Measurements from ENCODE around the gene PHC2. TPM values are rescaled to one million over a fixed set of nuclear protein-coding genes. Genes with fewer than 3 reads are reported as not detected.

PHC2 gene
- total RNA-seq, 1 donor from 2014 or later, result 65.0 TPM

GRCh38 chr1:33429332-33429731, 1.6 kb downstream of the PHC2 start:
- Histone ChIP-seq H3K27ac (no peak overlapping the region), H3K79me2 (ENCODE audit: low read depth) (no peaks in the 10 kb centered on the region), H3K9ac (no peak overlapping the region)

GRCh38 chr1:33428661-33429060, 2.2 kb downstream of the PHC2 start:
- Histone ChIP-seq H3K4me3 (no peak overlapping the region), H3K9ac (no peak overlapping the region), H3F3A (ENCODE audit: low read depth) (peaks cover 25% of the 10 kb centered on the region), H4K20me1 (ENCODE audit: low read depth) (peaks cover 12% of the 10 kb centered on the region), H3K4me2 (peak overlapping the region; percentile 91), H2AFZ (replicated peaks) (no peak overlapping the region), H3K79me2 (ENCODE audit: low read depth) (no peaks in the 10 kb centered on the region), H3K4me1 (peaks cover 30% of the 10 kb centered on the region), H3K36me3 (no peaks in the 10 kb centered on the region), H3K9me3 (ENCODE audit: low read depth) (no peaks in the 10 kb centered on the region), H3K27me3 (peaks cover 36% of the 10 kb centered on the region), H3K27ac (no peak overlapping the region)
- H3K4me1 Mint-ChIP-seq, result peaks cover 12% of the 10 kb centered on the region
- no peak for DNase-seq (ENCODE audit: low spot score)
- TF ChIP-seq EZH2phosphoT487 (IDR thresholded peaks at IDR 0.05), result no peak
- no peak for TF ChIP-seq CTCF (IDR thresholded peaks at IDR 0.05)
- no peak for TF ChIP-seq EZH2 (IDR thresholded peaks at IDR 0.05)
- peaks cover 2% of the 10 kb centered on the region for H3K36me3 Mint-ChIP-seq
- H3K9me3 Mint-ChIP-seq, result no peaks in the 10 kb centered on the region
- H3K27me3 Mint-ChIP-seq (ENCODE audit: insufficient read depth, low read depth), result no peaks in the 10 kb centered on the region
- no peak overlapping the region for H3K27ac Mint-ChIP-seq
- H3K4me3 Mint-ChIP-seq, result no peak overlapping the region

More at GRCh38 chr1:33429332-33429731, 1.6 kb downstream of the PHC2 start:
- H3K4me1 Mint-ChIP-seq, result peaks cover 15% of the 10 kb centered on the region
- peaks cover 2% of the 10 kb centered on the region for H3K36me3 Mint-ChIP-seq
- DNase-seq (ENCODE audit: low spot score), result peak; percentile 44
- Histone ChIP-seq H4K20me1 (ENCODE audit: low read depth) (peaks cover 12% of the 10 kb centered on the region), H3K4me3 (peak overlapping the region; percentile 65), H3K36me3 (no peaks in the 10 kb centered on the region), H3K4me1 (peaks cover 25% of the 10 kb centered on the region), H3F3A (ENCODE audit: low read depth) (peaks cover 25% of the 10 kb centered on the region), H2AFZ (replicated peaks) (no peak overlapping the region), H3K4me2 (peak overlapping the region; percentile 91), H3K27me3 (peaks cover 36% of the 10 kb centered on the region), H3K9me3 (ENCODE audit: low read depth) (no peaks in the 10 kb centered on the region)
- H3K4me3 Mint-ChIP-seq, result no peak overlapping the region
- TF ChIP-seq CTCF (IDR thresholded peaks at IDR 0.05) (no peak), EZH2phosphoT487 (IDR thresholded peaks at IDR 0.05) (no peak), EZH2 (IDR thresholded peaks at IDR 0.05) (no peak)
- no peaks in the 10 kb centered on the region for H3K27me3 Mint-ChIP-seq (ENCODE audit: insufficient read depth, low read depth)
- H3K9me3 Mint-ChIP-seq, result no peaks in the 10 kb centered on the region
- no peak overlapping the region for H3K27ac Mint-ChIP-seq

DNA sequence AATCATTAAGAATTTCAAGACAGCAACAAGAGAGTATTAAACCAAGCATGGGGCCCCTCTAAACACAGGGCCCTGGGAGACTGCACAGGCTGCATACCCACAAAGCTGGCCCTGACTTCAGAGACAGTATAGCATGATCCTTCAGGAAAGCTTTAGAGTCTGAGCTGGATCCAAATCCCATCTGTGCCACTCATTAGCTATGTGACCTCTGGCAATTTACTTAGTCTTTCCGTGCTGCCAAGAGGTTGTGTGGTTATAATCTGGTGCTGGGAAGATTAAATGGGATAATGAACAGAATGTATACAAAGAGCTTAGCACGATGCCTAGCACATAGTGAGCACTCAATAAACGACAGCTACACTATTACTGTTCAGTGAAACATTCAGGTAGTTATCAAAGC, 4.0 kb downstream of the PHC2 start:
- Histone ChIP-seq H3F3A (ENCODE audit: low read depth) (peaks cover 25% of the 10 kb centered on the region), H3K79me2 (ENCODE audit: low read depth) (no peaks in the 10 kb centered on the region), H2AFZ (replicated peaks) (no peak overlapping the region), H3K9ac (no peak overlapping the region), H3K4me2 (no peak overlapping the region), H3K9me3 (ENCODE audit: low read depth) (no peaks in the 10 kb centered on the region), H4K20me1 (ENCODE audit: low read depth) (peaks cover 12% of the 10 kb centered on the region), H3K27ac (no peak overlapping the region), H3K4me3 (no peak overlapping the region), H3K36me3 (no peaks in the 10 kb centered on the region), H3K4me1 (peaks cover 30% of the 10 kb centered on the region), H3K27me3 (peaks cover 36% of the 10 kb centered on the region)
- H3K4me1 Mint-ChIP-seq, result peaks cover 7% of the 10 kb centered on the region
- no peak overlapping the region for H3K4me3 Mint-ChIP-seq
- H3K9me3 Mint-ChIP-seq, result no peaks in the 10 kb centered on the region
- no peaks in the 10 kb centered on the region for H3K27me3 Mint-ChIP-seq (ENCODE audit: insufficient read depth, low read depth)
- peaks cover 2% of the 10 kb centered on the region for H3K36me3 Mint-ChIP-seq
- no peak overlapping the region for H3K27ac Mint-ChIP-seq
- no peak for DNase-seq (ENCODE audit: low spot score)
- TF ChIP-seq EZH2 (IDR thresholded peaks at IDR 0.05), result no peak
- TF ChIP-seq EZH2phosphoT487 (IDR thresholded peaks at IDR 0.05), result no peak
- TF ChIP-seq CTCF (IDR thresholded peaks at IDR 0.05), result no peak
